ENCODE data around the gene SF1.

Gene SF1

GRCh38 chr11:64734811-64735724, 43.3 kb downstream of the SF1 start:
- DNase-seq (ENCODE audit: low read depth in 1 of 2, low spot score in 1 of 2) = no peak
- no peak overlapping the region for H3K27ac ChIP-seq (replicated peaks)
- no peaks in the 10 kb centered on the region for H3K27me3 ChIP-seq (ENCODE audit: insufficient read depth, poor library complexity, severe bottlenecking)
- H3K4me3 ChIP-seq (replicated peaks; ENCODE audit: insufficient read depth, low read length) = no peak overlapping the region
- no peak for TF ChIP-seq REST (IDR thresholded peaks at IDR 0.05; ENCODE audit: insufficient replicate concordance, low read depth)
- no peak for TF ChIP-seq SPI1 (IDR thresholded peaks at IDR 0.05; ENCODE audit: borderline replicate concordance, low read depth)
- TF ChIP-seq GABPA (IDR thresholded peaks at IDR 0.05; ENCODE audit: low read depth) = no peak
- TF ChIP-seq CTCF (IDR thresholded peaks at IDR 0.05; ENCODE audit: insufficient read depth, low read length) = no peak

GRCh38 chr11:64731601-64732000, 46.7 kb downstream of the SF1 start:
- no peak overlapping the region for H3K27ac ChIP-seq (replicated peaks)
- no peak for TF ChIP-seq REST (IDR thresholded peaks at IDR 0.05; ENCODE audit: insufficient replicate concordance, low read depth)
- no peak for TF ChIP-seq CTCF (IDR thresholded peaks at IDR 0.05; ENCODE audit: insufficient read depth, low read length)
- no peak for TF ChIP-seq SPI1 (IDR thresholded peaks at IDR 0.05; ENCODE audit: borderline replicate concordance, low read depth)
- TF ChIP-seq POLR2AphosphoS5 (IDR thresholded peaks at IDR 0.05; ENCODE audit: low read depth) = no peak
- H3K4me3 ChIP-seq (replicated peaks; ENCODE audit: insufficient read depth, low read length) = no peak overlapping the region
- DNase-seq (ENCODE audit: low read depth in 1 of 2, low spot score in 1 of 2) = no peak
- no peaks in the 10 kb centered on the region for H3K27me3 ChIP-seq (ENCODE audit: insufficient read depth, poor library complexity, severe bottlenecking)

- H3K27me3 ChIP-seq (ENCODE audit: insufficient read depth, poor library complexity, severe bottlenecking) = no peaks in the 10 kb centered on the region
- no peak overlapping the region for H3K4me3 ChIP-seq (replicated peaks; ENCODE audit: insufficient read depth, low read length)
- DNase-seq (ENCODE audit: low read depth in 1 of 2, low spot score in 1 of 2) = no peak
- TF ChIP-seq SPI1 (IDR thresholded peaks at IDR 0.05; ENCODE audit: borderline replicate concordance, low read depth) (no peak), REST (IDR thresholded peaks at IDR 0.05; ENCODE audit: insufficient replicate concordance, low read depth) (no peak), POLR2AphosphoS5 (IDR thresholded peaks at IDR 0.05; ENCODE audit: low read depth) (no peak), GABPA (IDR thresholded peaks at IDR 0.05; ENCODE audit: low read depth) (no peak), CTCF (IDR thresholded peaks at IDR 0.05; ENCODE audit: insufficient read depth, low read length) (no peak)
- H3K27ac ChIP-seq (replicated peaks) = no peak overlapping the region
These were observed 48.4 kb downstream of the SF1 start for GRCh38 chr11:64729851-64730382.

Data from HL-60 (cell line).